NCI-H2107 (cell line): ENCODE results near the gene CCND3.
"Not testable (repeated sequence)": the region's sequence is repeated elsewhere in the genome, so short reads cannot be mapped to it uniquely, and the experiment has no call there.

Experiments used
- DNase-seq: peaks from one replicate; lab custom pipeline; 2025; lab: John Stamatoyannopoulos, UW

The CCND3 gene

DNA sequence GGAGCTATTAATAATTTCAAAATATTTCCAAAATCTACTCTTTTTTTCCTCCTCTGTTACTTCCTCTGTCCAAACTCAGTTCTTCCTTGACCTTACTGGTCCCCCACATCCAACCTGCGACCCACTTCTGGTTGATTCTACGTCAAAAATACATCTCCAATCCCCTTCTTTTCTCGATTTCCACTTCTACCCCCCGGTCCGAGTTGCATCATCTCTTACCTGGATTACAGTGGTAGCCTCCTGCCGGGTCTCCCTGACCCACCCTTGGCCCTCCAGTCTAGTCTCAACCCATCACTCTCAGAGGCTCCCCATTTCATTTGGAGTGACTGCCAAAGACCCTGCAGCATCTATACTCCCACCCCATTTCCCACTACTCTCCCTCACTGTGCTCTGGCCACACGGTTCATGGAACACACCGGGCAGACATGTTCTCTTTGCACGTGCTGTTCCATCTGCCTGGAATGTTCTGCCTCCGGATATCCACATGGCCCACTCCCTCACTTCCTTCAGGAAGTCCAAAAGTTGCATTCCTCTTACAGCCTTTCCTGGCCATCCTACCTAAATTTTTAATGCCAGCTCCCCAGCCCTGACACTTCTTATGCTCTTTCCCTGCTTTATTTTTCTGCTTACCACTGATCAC lies 6.1 kb upstream of the CCND3 start:
- DNase-seq = no peak

DNA sequence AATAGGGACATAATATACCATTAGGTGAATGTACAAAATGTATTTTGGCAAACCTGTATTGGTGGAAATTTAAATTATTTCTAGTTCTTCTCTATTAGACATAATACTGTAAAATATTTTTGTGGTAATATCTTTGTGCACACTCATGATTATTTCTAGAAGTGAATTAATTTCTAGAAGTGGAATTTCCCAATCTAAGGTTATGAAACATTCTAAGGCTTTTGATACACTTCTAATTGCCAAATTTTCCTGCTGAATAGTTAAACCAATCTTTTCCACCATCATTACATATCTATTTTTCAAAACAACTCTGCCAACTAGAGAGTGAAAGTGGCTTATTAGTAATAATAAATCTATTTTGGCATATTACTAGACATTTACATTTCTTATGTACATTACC lies 1.8 kb upstream of the CCND3 start:
- DNase-seq = no peak

DNA sequence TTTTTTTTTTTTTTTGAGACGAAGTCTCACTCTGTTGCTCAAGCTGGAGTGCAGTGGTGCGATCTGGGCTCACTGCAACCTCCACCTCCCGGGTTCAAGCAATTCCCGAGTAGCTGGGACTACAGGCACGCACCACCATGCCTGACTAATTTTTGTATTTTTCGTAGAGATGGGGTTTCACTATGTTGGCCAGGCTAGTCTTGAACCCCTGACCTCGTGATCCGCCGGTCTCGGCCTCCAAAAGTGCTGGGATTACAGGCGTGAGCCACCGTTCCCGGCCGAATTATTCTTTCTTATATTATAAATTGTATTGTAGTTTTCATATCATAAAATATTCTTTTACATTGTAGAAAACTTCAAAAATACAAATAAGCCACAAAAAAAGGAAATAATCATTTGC lies 1.3 kb upstream of the CCND3 start:
- not testable (repeated sequence) for DNase-seq

DNA sequence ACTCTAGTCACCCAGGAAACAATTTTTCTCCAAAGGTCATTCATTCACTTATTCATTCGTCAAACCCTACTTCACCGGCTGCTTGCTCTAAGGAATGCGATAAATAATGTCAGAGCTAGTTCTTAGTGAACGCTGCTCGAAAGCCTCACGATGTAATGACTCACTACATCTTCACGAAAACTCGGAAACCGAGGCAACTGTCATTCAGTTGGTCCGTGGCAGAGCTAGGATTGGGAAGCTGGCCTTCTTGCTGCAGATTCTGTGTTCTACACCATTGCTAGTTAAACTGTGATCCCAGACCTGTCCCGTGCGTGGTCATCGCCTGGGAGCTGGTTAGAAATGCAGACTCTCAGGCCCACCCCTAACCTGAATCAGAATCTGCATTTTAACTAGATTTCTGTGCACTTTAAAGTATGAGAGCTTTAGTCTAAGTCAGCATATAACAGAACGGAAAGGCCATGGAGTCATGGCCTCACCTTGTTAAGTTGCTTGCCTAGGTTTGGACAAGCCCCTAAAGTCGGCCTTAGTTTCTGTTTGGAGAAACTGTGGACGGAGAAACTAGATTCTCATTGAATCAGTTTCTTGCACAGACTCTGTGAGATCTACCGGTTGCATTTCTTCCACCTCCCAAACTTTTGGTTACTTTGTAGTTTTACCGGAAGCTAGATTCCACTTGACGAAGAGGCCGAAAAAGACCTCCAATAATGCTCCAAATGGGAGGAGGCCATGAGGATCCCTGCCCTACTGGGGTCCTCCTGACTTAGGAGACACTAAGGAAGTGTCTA lies 651 bp upstream of the CCND3 start:
- no peak for DNase-seq

DNA sequence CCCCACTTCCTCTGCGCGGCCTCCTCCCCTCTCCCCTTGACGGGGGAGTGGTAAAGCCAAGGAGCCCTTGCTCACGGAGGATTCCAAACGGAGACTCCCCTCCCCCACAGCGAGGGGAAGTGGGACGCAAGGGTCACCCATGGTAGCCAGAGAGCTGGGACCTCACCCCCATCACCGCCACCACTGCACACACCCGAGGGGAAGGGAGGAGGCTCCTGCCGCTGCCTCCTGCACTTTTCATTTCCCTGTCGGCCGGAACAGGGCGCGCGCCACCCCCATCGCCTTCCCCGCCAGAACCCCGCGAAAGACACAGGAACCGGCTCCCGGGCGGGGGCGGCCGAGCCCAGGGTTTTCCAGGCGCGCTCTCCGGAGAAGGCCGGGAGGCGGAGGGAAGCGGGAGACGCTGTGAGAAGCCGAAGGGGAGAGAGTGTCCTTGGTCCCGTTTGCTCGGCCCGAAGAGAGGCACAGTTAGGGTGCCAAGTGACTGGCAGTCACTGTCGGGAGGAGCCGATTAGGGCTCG lies 789 bp downstream of the CCND3 start:
- no peak for DNase-seq

DNA sequence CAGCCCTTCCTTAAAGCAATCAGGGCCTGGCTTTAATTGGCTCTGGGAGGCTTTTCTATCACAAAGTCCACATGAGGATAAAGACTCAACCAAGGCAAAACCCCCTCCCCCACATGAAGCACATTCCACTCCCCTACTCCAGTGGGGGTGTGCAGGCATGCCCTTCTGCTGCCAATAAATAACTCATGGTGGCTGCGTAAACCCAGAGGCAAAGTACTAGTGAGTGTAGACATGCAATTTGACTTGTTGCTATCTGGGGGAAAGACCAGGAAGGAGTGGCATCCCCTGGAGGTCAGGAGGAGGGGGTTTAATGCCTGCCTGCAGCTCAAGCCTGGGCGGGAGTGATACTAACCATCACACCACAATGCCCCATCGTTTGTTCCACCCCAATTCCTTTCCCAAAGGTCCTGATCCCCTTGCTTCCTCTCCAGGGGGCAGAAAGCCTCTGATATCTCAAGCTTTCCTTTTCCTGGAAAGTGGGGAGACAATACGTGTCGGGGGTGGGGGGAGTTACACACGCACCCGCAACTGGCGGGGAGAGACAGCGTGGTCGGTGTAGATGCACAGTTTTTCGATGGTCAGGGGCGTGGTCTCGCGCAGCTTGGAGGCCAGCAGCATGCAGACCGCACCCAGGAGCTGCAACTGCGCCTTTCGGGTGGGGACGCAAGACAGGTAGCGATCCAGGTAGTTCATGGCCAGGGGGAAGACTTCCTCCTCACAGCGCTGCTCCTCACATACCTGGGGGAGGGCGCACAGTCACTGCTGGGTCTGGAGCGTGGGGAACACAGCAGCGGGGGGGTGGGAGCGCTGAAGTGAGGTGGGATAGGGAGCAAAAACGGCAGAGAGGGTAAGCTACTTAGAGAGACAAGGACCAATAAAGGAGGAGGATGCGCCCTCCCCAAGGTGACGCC lies 1.5 kb downstream of the CCND3 start:
- no peak for DNase-seq

DNA sequence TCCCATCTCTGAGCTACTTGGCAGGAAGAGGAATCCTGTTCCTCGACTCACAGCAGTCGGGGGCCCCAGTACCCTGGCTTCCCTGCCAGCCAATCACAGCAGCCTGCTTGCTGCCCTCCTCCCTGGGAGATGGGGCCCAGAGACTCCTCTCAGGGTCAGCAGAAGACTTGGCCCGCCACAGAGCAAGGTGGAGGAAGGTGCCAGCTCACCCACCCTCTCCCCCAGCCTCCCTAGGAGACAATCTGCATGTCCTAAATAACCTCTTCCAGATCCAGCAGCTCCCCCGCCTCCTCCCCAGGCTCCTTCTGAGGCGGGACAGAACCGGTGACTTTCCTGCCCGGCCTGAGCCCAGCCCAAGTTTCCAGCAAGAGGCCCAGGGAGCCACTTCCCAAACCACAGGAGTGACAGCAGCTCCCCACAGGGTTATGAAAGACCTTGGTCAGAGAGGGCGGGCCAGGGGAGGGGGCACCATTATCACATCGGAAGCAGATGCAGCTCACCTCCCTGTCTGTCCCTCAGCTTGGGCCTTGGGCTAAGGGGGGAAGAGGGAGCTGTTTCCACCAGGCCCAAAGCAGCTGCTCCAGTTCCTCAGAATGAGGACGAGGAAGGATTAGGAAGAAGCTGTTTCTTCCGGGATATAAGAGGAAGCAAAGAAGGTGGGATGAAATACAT lies 2.3 kb downstream of the CCND3 start:
- DNase-seq = no peak

DNA sequence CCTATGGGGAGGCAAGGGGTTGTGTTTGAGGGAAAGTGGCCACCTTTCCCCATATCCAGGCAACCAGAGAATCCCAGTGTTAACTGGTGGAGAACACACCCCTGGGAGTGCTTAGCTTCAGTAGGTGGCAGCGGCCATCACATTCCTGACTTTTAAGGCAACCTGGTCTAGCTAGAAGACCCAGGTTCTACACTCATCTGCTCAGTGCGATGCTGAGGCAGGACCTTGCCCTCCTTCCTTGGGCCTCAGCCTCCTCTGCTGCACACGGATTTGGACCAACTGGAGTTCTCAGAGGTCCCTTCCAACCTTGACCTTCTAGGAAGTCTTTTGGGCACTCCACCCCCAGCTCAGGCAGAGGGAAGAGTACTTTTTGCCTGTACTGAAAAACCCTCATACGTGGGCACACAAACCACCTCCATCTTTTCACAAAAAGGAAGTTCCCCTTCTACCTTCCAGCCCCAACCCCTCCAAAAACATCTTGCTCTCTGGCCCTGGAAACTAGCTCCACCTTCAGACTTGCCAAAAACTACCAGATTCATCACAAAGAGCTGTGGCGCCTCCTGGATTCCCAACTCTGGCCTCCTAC lies 2.9 kb downstream of the CCND3 start:
- DNase-seq = no peak

DNA sequence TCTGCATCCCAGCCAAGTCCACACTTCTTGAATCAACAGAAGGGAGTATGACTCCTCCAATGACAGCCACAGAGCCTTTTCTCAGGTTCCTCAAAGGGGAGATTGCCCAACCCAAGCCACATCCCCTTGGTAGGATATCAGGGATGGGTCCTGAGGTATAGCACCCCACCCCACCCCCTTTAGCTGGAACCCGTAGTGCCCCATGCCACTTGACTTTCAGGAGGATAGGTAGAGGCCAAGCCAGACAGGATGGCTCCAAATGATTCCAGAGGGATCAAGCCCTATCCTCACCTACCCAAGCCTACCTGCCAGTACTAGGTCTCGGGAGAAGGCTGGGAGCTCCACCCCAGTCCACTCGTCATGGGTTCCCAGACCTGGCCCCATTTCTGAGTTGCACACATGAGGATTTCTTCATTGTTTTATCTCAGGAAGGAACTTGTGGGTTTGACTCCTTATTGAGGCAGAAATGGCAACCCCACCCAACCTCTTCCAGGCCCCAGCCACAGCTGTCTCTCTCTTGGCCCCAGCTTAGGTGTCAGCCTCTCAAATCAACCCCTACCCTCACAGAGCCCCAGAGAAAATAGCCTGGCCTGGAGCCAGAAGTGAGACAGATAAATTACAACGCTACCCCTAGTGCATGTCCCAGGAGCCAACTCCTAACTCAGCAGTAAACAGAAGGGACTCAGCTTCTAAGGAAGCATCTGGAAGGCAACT lies 3.6 kb downstream of the CCND3 start:
- no peak for DNase-seq

DNA sequence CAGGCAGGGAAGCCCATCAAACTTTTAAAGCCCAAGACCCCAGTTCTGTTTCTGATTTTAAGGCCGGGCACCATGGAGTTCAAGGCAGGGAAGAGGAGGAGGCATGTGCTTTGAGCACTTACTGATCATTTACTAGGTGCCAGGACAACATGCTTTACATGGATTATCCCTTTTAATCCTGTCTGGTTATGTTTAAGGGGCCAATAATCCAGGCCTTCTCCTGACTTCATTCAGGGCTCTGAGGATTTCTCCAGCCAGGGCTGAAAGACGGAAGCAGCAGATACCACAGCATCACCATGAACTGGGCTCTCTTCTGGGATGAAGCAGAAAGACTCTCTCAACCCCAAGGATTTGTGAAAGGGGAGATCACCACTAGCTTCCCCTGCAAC lies 4.1 kb downstream of the CCND3 start:
- DNase-seq = no peak

DNA sequence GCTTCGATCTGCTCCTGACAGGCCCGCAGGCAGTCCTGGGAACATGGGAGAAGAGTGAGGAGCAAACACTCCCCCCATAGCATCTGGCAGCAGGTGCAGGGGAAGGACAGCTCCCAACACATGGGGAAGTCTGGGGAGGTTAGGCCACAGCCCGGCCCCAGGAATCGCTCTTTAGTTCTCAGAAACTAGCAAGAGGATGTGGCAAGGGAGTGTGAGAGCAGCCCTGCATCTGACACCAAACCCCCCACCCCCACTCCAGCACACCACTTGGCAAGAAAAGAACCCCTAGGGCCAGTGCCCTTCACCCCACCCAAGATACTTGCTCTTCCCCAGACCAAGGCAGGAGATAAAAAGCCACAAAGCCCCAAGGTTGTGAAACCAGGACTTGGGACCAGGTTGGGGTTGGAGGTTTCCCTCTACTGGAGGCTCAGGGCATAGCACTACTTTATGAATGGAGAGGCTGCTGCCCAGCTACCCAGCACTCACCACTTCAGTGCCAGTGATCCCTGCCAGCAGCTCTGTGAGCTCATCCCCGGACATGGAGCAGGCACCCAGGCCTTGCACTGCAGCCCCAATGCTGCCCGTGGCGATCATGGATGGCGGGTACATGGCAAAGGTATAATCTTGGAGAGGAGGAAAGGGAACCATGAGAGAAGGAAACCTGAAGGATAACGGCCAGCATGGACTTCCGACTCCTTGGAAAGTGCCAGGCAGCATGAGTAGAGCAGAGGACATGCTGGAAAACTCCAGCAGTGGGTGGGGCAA lies 5.4 kb downstream of the CCND3 start:
- DNase-seq = no peak

DNA sequence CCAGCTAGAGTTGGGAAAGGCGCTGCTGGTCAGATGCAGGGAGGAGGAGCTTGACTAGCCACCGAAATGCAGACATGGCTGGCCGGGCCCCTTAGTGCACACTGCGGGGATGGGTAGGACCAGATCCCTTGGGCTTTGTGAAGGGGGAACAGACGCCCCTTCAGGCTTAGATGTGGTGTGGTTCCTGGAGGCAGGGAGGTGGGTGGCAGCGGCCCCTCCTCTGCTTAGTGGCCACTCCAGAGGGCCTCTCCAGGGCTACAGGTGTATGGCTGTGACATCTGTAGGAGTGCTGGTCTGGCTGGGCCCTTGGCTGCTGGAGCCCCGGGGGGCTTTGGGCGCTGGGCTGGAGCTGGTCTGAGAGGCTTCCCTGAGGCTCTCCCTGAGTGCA lies 5.9 kb downstream of the CCND3 start:
- DNase-seq = no peak

DNA sequence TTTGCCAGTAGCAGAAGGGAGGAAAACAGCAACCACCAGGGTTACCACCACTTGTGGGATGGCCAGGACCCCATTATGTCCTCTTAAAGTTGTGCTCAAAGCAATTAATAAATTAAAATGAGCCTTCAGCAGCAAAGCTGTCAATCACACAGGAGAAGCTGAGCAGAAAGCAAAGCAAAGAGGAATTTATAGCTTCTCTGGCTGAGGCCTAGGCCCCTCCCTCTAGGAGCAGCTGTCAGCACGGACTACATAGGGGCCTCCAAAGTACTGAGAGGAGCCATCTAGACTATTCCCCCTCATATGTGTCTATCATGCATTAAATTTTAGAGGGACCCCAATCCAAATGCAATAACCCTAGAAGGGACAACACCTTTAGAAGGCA lies 6.4 kb downstream of the CCND3 start:
- no peak for DNase-seq

DNA sequence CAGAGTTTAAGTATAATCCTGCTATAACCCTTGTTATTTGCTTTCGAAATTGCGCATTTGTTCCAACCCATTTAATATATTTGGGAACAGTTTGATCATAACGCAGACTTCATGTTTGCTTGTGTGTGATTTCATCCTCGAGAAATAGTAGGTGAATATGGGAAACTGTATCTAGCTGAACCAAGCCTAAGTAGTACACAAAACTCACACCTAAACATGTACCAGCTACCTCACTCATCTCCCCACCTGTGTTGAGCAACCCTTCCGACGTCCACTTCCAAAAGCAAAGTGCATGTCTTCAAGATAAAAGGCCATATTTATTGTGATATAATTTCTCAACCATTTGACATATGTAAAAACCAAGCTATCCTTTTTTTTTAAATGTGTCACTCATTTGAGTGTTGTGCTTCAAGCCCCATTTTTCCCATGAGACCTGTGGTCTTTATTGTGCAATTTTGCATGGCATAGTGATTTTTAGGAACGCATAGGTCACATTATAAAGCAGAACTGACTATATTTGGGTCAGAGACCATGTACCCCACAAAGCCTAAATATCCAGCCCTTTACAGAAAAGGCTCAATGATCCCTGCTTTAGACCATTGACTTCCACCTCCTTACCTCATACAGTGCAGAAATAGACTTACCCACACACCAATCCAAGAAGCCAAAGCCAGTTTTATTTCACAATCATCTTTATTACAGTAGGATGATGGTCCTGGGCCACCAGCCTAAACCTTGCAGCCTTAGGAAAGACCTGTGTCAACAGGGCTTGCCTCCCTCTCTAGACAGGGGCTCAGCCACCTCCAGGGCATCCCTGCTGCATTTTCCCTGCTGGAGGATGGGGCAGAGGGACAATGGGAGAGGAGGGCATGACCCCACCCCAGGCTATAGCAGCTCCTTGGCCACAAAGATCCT lies 7.1 kb downstream of the CCND3 start:
- DNase-seq = no peak

DNA sequence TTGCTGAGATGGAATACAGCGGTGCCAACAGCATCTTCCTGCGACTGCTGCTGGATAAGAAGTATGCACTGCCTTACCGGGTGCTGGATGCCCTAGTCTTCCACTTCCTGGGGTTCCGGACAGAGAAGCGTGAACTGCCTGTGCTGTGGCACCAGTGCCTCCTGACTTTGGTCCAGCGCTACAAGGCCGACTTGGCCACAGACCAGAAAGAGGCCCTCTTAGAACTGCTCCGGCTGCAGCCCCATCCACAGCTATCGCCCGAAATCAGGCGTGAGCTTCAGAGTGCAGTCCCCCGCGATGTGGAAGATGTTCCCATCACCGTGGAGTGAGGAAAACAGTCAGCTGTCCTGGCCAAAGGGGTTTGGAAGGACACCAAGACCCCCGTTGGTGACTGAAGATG lies 9.2 kb downstream of the CCND3 start:
- DNase-seq = no peak

DNA sequence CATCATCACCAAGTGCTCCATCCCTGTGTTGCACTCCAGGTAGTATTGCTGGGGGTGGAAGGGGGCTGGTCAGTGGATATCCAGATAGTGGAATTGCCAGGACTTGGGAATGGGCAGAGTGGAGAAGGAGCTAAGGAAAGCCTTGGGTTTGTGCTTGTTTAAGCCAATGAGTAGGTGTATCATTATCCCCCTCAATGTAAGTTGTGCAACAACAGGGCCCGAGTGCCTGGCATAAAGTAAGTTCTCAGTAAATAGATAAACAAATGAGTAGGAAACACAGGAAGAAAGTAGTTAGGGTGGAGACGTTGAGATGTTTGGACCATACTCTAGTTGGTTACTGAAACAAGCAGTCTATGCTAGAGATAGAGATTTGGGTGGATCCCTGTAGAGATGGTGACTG lies 9.8 kb downstream of the CCND3 start:
- DNase-seq = no peak

DNA sequence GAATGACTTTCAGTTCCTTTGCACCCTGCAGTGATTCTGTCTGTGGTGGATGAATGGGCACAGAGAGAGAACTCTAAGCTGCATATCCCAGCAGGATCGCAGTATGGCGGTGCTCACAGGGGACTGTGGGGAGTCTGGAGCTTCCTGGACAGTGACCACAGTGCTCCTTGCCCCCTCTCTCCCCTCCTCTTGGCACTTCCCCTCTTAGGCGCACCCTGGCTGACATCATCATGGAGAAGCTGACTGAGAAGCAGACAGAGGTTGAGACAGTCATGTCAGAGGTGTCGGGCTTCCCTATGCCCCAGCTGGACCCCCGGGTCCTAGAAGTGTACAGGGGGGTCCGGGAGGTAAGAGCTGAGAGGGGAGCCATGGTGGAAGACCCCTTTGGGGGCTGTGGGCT lies 11.7 kb downstream of the CCND3 start:
- no peak for DNase-seq

DNA sequence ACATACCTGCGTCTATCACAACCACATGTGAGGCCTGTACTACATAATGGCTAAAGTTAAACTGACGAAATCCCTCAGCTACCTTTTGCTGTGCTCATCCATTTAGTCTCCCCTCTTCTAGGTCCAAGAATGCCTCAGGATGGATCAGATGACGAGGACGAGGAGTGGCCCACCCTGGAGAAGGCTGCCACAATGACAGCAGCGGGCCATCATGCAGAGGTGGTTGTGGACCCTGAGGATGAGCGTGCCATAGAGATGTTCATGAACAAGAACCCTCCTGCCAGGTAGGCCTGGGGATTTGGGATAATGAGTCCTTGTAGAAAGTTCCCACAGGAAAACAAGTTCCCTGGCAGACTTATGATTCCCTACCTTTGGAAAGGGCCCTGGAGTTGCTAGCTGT lies 14.4 kb downstream of the CCND3 start:
- no peak for DNase-seq

DNA sequence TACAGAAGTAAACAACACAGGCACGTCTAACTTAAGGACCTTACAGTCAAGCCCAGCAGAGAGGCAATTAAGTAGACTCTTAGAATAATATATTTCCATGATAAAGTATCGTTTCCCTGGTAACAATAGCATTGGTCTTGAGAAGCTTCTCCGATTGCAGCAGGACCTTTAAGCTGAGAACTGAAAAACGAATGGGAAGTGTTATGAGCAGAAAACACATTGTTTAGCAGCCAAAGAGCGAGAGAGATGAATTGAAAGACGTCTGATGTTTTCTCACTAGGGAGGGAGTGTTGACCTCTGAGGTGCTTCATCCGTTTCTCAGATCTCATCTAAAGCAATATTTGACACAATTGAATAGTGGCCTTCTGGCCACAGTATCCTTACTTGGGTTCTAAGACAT lies 19.5 kb downstream of the CCND3 start:
- no peak for DNase-seq

DNA sequence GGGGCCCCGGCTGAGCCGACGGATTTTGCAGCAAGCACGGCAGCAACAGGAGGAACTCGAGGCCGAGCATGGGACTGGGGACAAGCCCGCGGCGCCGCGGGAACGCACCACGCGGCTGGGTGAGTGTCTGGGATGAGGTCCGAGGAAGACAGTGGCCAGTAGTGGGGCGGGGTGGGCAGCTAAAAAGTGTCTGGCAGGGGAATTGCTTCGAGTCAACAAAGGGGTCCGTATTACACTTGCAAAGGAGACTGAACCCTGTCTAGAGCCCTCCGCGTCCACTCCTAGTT lies 20.0 kb downstream of the CCND3 start:
- no peak for DNase-seq
